ENCODE measurements around the gene COG7.

The COG7 gene

DNA sequence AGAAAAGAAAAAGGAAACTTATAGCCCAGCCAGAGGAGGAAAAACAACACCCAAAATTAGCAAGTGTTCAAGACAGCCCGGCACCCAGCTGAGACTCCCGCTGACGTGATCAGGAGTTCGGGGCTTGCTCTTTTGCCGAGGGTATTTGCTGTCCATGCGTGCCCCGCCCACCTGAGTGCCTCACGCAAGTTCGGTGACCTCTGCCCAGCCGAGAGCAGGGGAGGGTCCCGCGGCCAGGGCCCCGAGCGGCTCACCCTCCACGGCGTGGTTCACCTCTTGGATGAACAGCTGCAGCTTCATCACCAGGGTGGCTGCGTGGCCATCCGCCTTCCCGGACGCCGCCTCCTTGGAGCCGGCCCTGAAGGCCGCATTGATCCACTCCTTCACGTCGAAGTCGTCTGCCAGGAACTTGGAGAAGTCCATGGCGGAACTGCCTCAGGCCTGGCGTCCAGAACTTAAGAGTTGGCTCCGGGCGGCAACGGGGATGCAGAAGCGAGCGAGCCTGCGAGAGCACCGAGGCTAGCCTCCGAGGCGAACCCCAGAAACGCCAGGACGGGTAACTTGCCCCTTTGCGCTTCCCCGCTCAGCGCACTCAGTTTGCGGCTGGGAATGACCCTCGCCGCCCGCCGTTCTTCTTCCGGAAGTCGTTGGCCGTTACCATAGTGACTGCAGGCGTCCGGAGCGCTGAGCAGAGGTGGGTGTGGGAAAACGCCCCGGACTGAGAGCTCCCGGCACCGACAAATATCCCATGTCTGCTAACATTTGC lies at the start of gene COG7:
TSS of gene COG7 (minus strand) at position 618 of the 766 bp plus-strand sequence. CDS start at position 423, 195 bp downstream.
- H3K4me3 ChIP-seq (ENCODE audit: low read depth, low read length) = peak within 1 kb of the TSS; percentile 95
- in situ Hi-C loops (cut with HindIII; ENCODE audit: low sequenced_read_pairs) = no loop called here
- DNase-seq (ENCODE audit: low read depth) = peak; percentile 70
- TF ChIP-seq, protein P1, sequence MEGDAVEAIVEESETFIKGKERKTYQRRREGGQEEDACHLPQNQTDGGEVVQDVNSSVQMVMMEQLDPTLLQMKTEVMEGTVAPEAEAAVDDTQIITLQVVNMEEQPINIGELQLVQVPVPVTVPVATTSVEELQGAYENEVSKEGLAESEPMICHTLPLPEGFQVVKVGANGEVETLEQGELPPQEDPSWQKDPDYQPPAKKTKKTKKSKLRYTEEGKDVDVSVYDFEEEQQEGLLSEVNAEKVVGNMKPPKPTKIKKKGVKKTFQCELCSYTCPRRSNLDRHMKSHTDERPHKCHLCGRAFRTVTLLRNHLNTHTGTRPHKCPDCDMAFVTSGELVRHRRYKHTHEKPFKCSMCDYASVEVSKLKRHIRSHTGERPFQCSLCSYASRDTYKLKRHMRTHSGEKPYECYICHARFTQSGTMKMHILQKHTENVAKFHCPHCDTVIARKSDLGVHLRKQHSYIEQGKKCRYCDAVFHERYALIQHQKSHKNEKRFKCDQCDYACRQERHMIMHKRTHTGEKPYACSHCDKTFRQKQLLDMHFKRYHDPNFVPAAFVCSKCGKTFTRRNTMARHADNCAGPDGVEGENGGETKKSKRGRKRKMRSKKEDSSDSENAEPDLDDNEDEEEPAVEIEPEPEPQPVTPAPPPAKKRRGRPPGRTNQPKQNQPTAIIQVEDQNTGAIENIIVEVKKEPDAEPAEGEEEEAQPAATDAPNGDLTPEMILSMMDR (IDR thresholded peaks at IDR 0.05; ENCODE audit: low read depth, low read length, missing control alignments) = no peak

DNA sequence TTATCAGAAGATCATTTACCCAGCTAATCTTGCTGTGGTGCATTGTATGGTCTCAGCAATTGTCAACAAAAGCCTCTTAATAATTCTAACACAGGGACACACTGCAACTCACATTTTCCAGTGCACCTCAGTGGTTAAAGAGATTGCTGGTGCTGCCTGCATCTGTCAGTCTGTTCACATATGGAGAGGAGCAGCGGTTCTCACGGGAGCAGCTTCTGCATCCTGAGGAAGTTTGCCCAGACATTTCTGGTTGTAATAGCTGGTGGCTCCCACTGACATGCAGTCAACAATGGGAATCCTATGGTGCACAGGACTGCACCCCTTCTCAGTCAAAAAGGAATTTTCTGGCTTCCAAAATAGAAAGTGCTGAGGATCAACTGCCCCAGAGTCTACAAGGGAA lies 49.5 kb upstream of the COG7 start:
- TF ChIP-seq, protein P1 (IDR thresholded peaks at IDR 0.05; ENCODE audit: low read depth, low read length, missing control alignments) = no peak
- no peak for DNase-seq (ENCODE audit: low read depth)
- no peak overlapping the region for H3K4me3 ChIP-seq (ENCODE audit: low read depth, low read length)
- in situ Hi-C loops (cut with HindIII; ENCODE audit: low sequenced_read_pairs) = no loop called here

- in situ Hi-C loops (cut with HindIII; ENCODE audit: low sequenced_read_pairs) = no loop called here
- TF ChIP-seq, protein P1 (IDR thresholded peaks at IDR 0.05; ENCODE audit: low read depth, low read length, missing control alignments) = no peak
- H3K4me3 ChIP-seq (ENCODE audit: low read depth, low read length) = no peak overlapping the region
Measured at GRCh38 chr16:23501291-23501690, 48.3 kb upstream of the COG7 start.

DNA sequence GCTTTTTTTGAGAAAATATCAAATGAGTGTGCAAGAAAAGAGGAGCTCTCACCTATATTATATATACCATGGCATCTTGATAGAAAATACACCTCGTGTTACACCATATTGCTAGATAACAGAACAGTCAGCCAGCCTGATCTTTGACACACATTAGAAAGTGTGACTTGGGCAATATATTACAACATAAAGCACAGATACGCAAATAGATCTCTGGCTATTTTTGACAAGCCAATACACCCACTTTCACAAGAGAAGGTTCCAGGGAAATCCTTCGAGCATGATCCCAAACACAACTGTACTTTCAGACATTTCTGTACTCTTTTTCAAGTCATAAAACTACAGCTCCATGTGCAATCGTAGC lies 47.9 kb upstream of the COG7 start:
- H3K4me3 ChIP-seq (ENCODE audit: low read depth, low read length) = no peak overlapping the region
- in situ Hi-C loops (cut with HindIII; ENCODE audit: low sequenced_read_pairs) = no loop called here
- DNase-seq (ENCODE audit: low read depth) = no peak
- TF ChIP-seq, protein P1 (IDR thresholded peaks at IDR 0.05; ENCODE audit: low read depth, low read length, missing control alignments) = no peak

More at GRCh38 chr16:23501291-23501690, 48.3 kb upstream of the COG7 start:
- DNase-seq (ENCODE audit: low read depth) = no peak

GRCh38 chr16:23500212-23500861 lies 47.3 kb upstream of the COG7 start:
- H3K4me3 ChIP-seq (ENCODE audit: low read depth, low read length) = no peak overlapping the region
- in situ Hi-C loops (cut with HindIII; ENCODE audit: low sequenced_read_pairs) = no loop called here
- TF ChIP-seq, protein P1 (IDR thresholded peaks at IDR 0.05; ENCODE audit: low read depth, low read length, missing control alignments) = no peak
- DNase-seq (ENCODE audit: low read depth) = no peak

DNA sequence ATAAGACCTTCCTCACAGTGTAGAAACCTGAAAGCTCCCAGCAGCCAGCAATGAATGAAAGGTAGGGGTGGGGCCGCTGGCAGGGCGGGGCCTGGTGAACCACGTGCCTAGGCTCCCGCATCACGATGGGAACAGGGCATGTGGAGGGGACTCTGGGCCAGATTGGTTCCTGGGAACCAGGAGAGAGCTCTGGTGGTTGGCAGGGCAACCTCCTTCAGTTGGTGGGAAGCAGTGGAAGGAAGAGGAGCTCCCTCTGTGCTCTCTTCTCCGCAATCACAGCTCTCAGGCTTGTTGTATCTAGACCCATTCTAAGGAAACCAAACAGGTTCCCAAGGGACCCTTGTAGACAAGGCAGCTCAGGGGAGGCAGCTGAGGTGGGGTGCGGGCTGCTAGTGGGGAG lies 46.8 kb upstream of the COG7 start:
- TF ChIP-seq, protein P1 (IDR thresholded peaks at IDR 0.05; ENCODE audit: low read depth, low read length, missing control alignments) = no peak
- DNase-seq (ENCODE audit: low read depth) = no peak
- H3K4me3 ChIP-seq (ENCODE audit: low read depth, low read length) = no peak overlapping the region
- in situ Hi-C loops (cut with HindIII; ENCODE audit: low sequenced_read_pairs) = no loop called here

All from astrocyte of the cerebellum (primary cell).